Loucy (cell line): ENCODE measurements around the gene MARK4.

Experiments used
- H2AFZ ChIP-seq: fragments of 200-600 bp; sonication (generic); 2 replicates; pipeline ENCODE4 v1.6.0; 2016; ENCODE audit warnings: antibody characterized with exemption, mild to moderate bottlenecking, low read length, moderate library complexity
- H3F3A ChIP-seq: fragments of 200-600 bp; 2 replicates; pipeline ENCODE4 v1.6.0; 2016; ENCODE audit warnings: antibody characterized with exemption, low read depth, mild to moderate bottlenecking
- H3K27me3 ChIP-seq: fragments of 200-600 bp; sonication (generic); 2 replicates; pipeline ENCODE4 v1.6.1; 2014; ENCODE audit warnings: low read length, mild to moderate bottlenecking; ENCODE audit not compliant: insufficient read depth, poor library complexity, severe bottlenecking
- H3K36me3 ChIP-seq: fragments of 200-600 bp; sonication (generic); 2 replicates; pipeline ENCODE4 v1.6.1; 2016; ENCODE audit warnings: low read length; ENCODE audit not compliant: insufficient read depth
- H3K4me1 ChIP-seq: fragments of 200-600 bp; sonication (generic); 2 replicates; pipeline ENCODE4 v1.5.1; 2014; ENCODE audit warnings: low read length, mild to moderate bottlenecking; ENCODE audit not compliant: insufficient read depth, poor library complexity, severe bottlenecking
- H3K4me2 ChIP-seq: fragments of 200-600 bp; sonication (generic); 2 replicates; pipeline ENCODE4 v1.6.0; 2014; ENCODE audit warnings: antibody characterized with exemption, low read length, low read depth, mild to moderate bottlenecking; ENCODE audit not compliant: poor library complexity, severe bottlenecking
- H3K4me3 ChIP-seq: fragments of 200-600 bp; sonication (generic); 2 replicates; pipeline ENCODE4 v1.5.1; 2014; ENCODE audit warnings: low read length, mild to moderate bottlenecking, mixed read lengths; ENCODE audit not compliant: poor library complexity, severe bottlenecking
- H3K79me2 ChIP-seq: fragments of 200-600 bp; sonication (generic); 2 replicates; pipeline ENCODE4 v1.6.1; 2014; ENCODE audit warnings: low read length; ENCODE audit not compliant: insufficient read depth
- H3K9ac ChIP-seq: fragments of 200-600 bp; sonication (generic); 2 replicates; pipeline ENCODE4 v1.6.0; 2014; ENCODE audit warnings: mild to moderate bottlenecking, low read depth, low read length, moderate library complexity; ENCODE audit not compliant: poor library complexity, severe bottlenecking
- H3K9me2 ChIP-seq: fragments of 200-600 bp; sonication (generic); replicated peaks from 2 replicates; pipeline ENCODE4 v1.6.1; 2016; ENCODE audit warnings: low read depth, low read length, mixed read lengths
- H3K9me3 ChIP-seq: fragments of 200-600 bp; sonication (generic); 2 replicates; pipeline ENCODE4 v1.6.1; 2014; ENCODE audit warnings: mild to moderate bottlenecking, antibody characterized with exemption, low read length, low read depth; ENCODE audit not compliant: insufficient read depth
- H4K20me1 ChIP-seq: fragments of 200-600 bp; sonication (generic); 2 replicates; pipeline ENCODE4 v1.6.0; 2014; ENCODE audit warnings: antibody characterized with exemption, low read length, mild to moderate bottlenecking; ENCODE audit not compliant: insufficient read depth, poor library complexity, severe bottlenecking
- EZH2phosphoT487 ChIP-seq: fragments of 200-600 bp; IDR thresholded peaks from 2 replicates; pipeline ENCODE4 v1.6.1; 2018; ENCODE audit warnings: antibody characterized with exemption, mild to moderate bottlenecking, moderate library complexity, borderline replicate concordance
- TF ChIP-seq, protein P1 (sequence below): fragments of 200-600 bp; sonication (generic); conservative IDR thresholded peaks from 2 replicates; pipeline ENCODE4 v1.5.1; 2014; ENCODE audit warnings: mild to moderate bottlenecking, antibody characterized with exemption, low read length

The MARK4 gene

DNA sequence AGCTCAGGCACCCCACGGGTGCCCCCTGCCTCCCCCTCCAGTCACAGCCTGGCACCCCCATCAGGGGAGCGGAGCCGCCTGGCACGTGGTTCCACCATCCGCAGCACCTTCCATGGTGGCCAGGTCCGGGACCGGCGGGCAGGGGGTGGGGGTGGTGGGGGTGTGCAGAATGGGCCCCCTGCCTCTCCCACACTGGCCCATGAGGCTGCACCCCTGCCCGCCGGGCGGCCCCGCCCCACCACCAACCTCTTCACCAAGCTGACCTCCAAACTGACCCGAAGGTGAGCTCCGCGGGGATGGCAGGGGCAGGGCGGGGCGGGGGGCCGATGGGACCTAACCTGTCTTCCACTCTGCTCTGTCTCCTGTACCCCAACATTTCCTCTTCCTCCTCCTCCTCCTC lies 46.6 kb downstream of the MARK4 start:
- peaks cover 3% of the 10 kb centered on the region; the same call in 1 of the 2 replicates for H3K36me3 ChIP-seq
- no peaks in the 10 kb centered on the region for H3K27me3 ChIP-seq
- H3F3A ChIP-seq = no peaks in the 10 kb centered on the region
- no peak overlapping the region for H3K4me2 ChIP-seq
- H3K9me3 ChIP-seq = no peaks in the 10 kb centered on the region
- TF ChIP-seq EZH2phosphoT487 = no peak
- TF ChIP-seq, protein P1, sequence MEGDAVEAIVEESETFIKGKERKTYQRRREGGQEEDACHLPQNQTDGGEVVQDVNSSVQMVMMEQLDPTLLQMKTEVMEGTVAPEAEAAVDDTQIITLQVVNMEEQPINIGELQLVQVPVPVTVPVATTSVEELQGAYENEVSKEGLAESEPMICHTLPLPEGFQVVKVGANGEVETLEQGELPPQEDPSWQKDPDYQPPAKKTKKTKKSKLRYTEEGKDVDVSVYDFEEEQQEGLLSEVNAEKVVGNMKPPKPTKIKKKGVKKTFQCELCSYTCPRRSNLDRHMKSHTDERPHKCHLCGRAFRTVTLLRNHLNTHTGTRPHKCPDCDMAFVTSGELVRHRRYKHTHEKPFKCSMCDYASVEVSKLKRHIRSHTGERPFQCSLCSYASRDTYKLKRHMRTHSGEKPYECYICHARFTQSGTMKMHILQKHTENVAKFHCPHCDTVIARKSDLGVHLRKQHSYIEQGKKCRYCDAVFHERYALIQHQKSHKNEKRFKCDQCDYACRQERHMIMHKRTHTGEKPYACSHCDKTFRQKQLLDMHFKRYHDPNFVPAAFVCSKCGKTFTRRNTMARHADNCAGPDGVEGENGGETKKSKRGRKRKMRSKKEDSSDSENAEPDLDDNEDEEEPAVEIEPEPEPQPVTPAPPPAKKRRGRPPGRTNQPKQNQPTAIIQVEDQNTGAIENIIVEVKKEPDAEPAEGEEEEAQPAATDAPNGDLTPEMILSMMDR = no peak
- no peak overlapping the region for H3K9ac ChIP-seq
- H3K9me2 ChIP-seq = no peaks in the 10 kb centered on the region
- no peaks in the 10 kb centered on the region for H3K4me1 ChIP-seq
- H3K4me3 ChIP-seq = no peak overlapping the region
- no peak overlapping the region for H2AFZ ChIP-seq
- no peaks in the 10 kb centered on the region for H4K20me1 ChIP-seq
- no peaks in the 10 kb centered on the region for H3K79me2 ChIP-seq

- Histone ChIP-seq H3K79me2 (no peaks in the 10 kb centered on the region), H2AFZ (no peak overlapping the region), H3K9me3 (no peaks in the 10 kb centered on the region), H3K36me3 (peaks cover 3% of the 10 kb centered on the region; the same call in 1 of the 2 replicates), H3K9ac (no peak overlapping the region), H3K4me2 (no peak overlapping the region), H3F3A (no peaks in the 10 kb centered on the region), H3K9me2 (no peaks in the 10 kb centered on the region), H3K27me3 (no peaks in the 10 kb centered on the region), H3K4me1 (no peaks in the 10 kb centered on the region), H3K4me3 (no peak overlapping the region), H4K20me1 (no peaks in the 10 kb centered on the region)
- TF ChIP-seq, protein P1 = no peak
- no peak for TF ChIP-seq EZH2phosphoT487
These were observed 47.2 kb downstream of the MARK4 start for GRCh38 chr19:45298264-45298663.

- Histone ChIP-seq H3K79me2 (no peaks in the 10 kb centered on the region), H4K20me1 (no peaks in the 10 kb centered on the region), H3K4me2 (no peak overlapping the region), H3K4me1 (no peaks in the 10 kb centered on the region), H3K9ac (no peak overlapping the region), H2AFZ (no peak overlapping the region), H3K9me3 (no peaks in the 10 kb centered on the region), H3K36me3 (peaks cover under 1% of the 10 kb centered on the region; the same call in 1 of the 2 replicates), H3K4me3 (no peak overlapping the region), H3K9me2 (no peaks in the 10 kb centered on the region), H3F3A (no peaks in the 10 kb centered on the region), H3K27me3 (no peaks in the 10 kb centered on the region)
- no peak for TF ChIP-seq EZH2phosphoT487
- TF ChIP-seq, protein P1 = no peak
These were observed 48.6 kb downstream of the MARK4 start for GRCh38 chr19:45299719-45300118.
